HG03103 (cell line): ENCODE data around the gene HNRNPA3.
"Not testable (repeated sequence)": the region's sequence is repeated elsewhere in the genome, so short reads cannot be mapped to it uniquely, and the experiment has no call there.

ENCODE experiments used
- ATAC-seq: cut with Tn5 transposase; IDR thresholded peaks from one replicate; pipeline ENCODE4 v1.9.1; 2021; ENCODE audit warnings: low read depth; ENCODE audit not compliant: unreplicated experiment

Gene HNRNPA3

DNA sequence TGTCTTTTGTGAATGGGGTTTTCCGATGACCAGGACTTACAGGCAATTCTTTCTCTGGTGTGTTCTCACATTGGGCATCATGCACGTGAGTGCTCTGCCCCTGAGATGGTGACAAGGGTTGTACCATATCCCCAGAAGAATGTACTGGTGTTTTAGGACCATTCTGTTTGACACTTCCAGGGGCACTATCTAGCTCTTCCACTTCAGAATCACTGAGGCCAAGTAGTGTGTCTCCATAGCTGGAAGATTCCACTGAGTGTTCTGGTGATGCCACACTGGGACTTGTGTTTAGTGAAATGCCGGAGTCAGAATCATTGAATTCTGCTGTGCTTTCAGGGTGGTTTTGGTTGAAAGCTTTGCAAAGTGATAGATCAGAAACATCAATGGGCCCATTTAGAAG is 18.7 kb downstream of the HNRNPA3 start:
- no peak for ATAC-seq

DNA sequence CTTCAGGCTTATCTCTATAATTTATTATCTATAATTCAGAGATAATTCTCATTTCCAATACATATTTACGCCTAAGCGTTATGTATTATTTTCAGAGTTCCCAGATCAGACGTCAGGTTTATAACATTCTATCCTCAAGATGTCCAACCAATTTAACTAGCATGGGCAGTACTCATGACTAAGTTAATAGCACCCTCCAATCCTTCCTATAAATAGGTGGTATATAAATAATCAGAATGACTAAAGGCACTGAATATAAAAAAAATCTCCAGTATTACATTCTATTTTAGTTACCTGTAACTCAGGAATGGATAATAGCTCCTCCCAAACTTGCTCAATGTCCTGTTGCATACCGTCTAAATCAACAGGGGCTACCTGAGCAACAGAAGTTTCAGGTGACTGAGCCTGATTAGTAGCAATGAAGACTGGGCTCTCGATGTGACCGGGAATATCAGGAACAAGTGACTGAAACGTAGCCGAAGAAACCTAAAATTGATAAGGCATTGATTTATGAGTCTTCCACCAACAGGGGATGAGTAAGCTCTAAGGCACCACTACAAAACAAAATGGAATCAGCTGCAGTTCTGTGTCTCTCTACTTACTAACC is 19.6 kb downstream of the HNRNPA3 start:
- ATAC-seq, result no peak

DNA sequence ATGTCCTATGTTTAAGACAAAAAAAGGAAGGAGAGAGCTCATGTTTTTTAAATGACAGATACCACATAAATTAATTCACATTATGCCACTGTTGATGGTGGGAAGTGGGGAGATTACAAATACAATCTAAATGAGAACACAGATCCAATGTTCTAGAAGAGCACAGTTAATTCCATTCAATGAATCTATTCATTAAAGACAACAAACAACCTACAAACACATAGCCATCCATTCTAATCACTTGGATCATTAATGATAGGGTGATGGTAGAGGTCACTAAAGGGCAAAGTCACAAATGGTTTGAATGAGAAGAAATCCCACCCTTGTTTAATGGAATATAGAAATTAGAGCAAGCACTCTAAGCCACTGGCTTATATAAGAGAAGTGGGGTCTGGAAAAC is 21.7 kb downstream of the HNRNPA3 start:
- ATAC-seq, result no peak

DNA sequence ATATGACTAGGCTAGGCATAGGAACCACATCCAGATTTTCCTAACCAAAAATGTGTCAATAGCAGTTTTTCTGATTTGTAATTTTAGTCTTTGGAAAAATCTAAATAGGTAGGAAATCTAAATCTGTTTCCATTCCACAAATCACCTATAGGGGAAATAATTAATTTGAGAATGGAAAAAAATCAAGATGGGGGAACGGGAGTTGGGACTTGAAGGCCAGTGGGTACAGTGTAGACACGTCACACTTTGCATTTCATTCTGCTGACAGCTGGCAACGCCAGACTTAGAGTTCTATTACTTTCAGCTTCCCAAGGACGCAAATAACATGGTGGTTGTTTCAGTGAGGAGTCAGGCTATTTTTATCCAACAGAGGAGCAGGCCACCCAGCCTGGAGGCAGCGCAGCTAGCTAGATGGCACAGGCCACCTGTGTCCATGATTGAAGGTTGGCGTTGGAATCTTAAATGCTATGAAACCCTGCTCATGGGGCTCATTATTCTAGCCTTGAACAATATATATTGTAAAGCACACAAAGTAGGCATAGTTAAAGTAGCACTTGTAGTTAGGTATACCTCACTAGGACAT is 23.4 kb downstream of the HNRNPA3 start:
- ATAC-seq, result no peak

DNA sequence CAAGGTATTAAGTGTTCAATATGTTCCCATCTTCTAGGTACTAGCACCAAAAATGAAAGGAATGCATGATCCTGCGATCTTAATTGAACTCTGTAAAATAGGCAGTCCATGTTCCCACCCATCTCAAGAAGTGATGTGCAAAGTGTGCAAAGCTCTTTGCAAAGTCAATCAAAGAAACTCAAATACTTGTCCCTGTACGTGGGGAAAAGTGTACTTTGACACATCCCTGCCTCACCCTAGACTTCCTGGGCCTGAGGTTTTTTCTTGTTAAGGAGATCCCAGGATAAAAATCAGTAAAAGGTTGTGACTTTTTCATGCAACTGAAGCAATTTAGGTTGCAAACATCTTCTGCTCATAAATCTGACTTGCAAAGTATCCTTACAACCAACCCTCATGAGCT is 25.3 kb downstream of the HNRNPA3 start:
- ATAC-seq, result no peak

DNA sequence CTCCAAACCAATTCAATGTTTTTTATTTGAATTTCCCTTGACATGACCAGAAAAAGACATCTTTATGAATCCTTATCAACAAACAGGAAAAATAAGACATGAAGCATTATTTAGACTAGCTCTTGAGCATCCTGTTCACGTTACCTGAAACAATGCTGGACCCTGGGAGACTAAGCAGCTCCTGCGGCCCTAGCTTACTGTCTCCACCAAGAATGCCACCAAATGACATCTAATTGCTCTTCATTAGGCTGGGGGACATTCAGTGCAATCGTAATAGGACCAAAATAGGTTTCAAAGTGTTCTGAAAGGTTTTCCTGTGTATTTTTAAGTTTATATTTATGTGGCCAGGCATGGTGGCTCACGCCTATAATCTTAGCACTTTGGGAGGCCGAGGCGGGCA is 26.5 kb downstream of the HNRNPA3 start:
- ATAC-seq, result no peak

DNA sequence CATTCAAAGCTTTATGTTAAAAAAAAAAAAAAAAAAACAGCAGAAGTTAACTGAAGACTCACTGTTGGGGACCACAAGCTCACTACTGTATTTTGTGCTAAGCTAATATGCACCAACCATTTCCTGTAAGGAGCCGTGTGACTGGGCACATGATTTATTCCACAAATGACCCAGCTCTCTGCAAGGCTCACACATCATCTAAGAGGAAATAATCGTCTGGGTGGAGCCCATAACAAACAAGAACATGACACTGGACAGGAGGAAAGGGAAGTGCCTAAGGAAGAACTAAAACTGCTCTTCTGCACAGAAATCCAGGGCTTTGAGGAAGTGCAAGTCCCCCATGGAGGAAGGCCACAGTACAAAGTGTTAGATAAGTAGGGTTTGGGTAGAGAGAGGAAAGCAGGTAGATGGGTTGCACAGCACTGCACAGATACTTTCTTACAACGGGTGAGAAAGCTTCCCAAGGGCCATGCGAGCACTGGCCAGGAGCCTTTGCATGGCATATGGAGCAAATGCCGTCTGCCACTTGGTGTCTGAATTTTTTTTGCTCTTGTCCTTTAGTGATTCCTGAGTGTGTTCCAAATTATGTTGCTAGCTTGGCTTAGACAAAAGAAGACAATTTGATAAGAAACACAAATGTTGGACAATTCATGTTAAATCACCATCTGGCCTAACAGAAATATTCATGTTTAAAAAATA is 27.5 kb downstream of the HNRNPA3 start:
- peak; percentile 60 for ATAC-seq

DNA sequence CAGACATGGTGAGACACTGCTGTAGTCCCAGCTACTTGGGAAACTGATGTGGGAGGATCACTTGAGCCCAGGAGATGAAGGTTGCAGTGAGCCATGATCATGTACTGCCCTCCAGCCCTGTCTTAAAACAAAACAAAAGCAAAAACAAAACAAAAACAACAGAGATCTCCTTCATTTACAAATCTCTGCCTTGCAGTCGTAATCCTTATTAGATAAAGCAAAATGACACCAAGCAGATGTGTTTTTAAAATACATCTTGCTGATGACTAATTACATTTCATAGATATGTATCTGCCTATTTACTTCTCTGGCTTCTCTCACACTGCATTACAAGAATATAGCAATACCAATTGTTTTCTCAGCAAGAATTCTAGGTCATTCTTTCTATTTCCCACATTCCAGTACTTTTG is 29.1 kb downstream of the HNRNPA3 start:
- ATAC-seq, result no peak

DNA sequence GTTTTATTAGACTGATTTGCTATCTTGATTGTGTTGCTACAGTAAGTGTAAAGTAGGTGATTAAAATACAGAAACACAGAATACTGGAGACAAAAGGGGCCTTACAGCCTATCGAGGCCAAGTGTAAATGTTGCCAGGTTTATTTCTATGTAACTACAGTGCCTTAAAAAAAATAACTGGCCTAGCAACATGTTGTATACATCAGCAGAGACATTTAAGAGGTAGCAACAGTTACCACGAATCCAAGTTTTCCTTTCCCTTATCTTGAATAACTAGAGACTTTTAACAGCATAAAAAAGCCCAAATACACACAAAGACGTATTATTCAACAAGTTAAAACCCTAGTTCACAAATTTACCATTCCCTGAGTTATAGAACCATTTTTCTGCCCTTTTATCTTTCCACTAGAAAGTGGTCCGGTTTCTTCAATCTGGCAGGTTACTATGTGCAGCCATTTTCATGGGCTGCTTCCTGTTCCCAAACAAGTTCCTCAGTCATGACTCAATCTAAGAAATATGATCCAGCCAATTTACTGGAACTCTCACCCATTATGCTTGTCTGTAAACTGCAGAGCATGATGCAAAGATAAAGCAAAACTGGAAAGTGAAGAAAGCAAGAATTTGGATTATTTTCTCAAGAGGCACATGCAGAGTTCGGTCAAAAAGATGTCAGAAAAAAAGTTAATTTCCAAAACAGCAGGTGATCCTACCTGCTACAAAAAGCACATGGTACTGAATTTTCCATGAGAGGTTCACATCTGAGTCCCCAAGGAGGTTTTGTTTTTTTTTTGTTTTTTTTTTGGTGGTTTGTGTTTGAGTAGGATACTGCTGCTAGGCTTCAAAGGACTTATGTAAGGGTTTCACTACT is 29.8 kb downstream of the HNRNPA3 start:
- no peak for ATAC-seq

DNA sequence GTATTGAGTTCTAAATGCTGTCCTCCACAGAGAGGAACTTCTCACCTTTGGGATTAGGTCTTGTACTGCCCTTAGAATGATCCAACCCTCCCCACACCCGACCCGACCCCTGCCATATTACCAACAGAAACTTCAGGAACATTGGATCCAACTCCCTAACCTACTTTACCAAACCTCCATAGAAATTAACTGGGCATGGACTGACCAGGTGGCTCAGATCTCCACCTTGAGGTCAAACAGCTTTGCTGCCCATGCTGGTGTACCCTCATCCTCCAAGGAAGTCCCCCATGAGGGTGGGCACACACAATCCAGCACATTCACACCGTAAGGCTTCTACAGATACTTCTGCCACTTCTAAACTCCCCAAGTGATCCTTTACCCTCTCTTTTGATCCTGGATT is 30.5 kb downstream of the HNRNPA3 start:
- ATAC-seq, result no peak

DNA sequence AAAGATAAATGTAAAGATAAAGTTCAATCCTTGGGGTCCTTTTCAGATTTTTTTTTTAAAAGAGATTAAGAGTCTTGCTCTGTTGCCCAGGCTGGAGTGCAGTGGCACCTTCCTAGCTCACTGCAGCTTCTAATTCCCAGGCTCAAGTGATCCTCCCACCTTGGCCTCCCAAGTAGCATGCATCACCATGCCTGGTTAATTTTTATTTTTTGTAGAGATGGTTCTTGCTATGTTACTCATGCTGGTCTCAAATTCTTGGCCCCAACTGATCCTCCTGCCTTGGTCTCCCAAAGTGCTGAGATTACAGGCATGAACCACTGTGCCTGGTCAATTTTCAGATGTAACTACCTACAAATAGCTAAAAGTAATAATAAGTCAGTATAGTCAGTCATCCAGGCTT is 30.9 kb downstream of the HNRNPA3 start:
- ATAC-seq, result no peak

DNA sequence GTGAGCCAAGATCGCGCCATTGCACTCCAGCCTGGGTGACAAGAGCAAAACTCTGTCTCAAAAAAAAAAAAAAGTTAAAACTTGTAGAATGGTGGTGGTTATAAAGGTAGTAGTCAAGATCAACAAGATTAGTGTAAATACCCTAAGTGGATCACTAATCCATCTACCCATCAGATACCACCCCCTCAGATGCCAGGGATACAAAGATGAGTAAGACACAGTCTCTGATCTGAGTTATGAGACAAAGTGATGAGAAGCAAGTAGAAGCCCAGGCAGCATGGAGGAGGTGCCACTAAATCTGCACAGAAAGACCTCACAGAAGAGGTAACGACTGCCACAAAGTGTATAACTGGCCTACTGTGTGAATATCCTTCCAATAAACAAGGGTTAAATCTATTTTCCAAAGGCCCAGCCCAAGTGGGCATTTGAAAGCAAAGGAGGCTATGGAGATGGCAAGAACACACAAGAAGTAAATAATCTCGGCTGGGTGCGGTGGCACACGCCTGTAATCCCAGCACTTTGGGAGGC is 31.7 kb downstream of the HNRNPA3 start:
- ATAC-seq, result no peak

DNA sequence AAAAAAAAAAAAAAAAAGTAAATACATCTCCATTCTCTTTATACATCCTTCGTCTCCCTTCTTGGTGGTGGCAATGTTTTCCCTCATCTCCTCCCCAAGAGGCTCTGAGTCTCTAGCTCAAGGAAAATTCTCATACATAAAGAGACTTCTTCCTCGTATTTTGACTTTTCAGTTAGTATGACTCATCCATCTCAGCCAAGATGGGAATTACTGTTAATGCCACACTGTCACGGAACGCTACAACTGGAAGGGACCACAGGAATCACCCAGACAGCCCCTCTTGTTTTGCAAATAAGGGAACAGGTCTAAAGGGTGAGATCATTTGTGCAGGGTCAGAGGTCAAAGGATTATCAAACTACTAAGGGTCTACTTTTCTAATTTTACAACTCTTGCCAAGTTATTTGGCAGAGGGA is 32.4 kb downstream of the HNRNPA3 start:
- ATAC-seq, result no peak

DNA sequence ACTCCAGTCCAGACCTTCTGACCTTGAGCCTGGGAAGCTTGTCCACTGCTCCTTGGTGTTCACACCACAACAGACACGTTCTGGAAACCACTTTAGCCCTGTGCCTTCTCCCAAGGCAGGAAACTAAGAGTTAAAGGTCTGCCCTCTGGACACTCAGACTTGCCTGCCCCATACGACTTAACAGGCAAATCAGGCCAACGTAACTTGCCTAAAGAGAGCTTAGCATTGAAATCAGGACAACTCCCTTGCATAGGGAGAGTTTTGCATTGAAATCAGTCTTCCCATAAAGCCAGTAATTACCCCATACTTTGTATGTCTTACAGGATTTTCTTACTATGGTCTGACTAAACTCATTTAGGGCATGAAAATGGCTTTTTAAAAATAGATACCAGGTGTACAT is 33.4 kb downstream of the HNRNPA3 start:
- no peak for ATAC-seq

DNA sequence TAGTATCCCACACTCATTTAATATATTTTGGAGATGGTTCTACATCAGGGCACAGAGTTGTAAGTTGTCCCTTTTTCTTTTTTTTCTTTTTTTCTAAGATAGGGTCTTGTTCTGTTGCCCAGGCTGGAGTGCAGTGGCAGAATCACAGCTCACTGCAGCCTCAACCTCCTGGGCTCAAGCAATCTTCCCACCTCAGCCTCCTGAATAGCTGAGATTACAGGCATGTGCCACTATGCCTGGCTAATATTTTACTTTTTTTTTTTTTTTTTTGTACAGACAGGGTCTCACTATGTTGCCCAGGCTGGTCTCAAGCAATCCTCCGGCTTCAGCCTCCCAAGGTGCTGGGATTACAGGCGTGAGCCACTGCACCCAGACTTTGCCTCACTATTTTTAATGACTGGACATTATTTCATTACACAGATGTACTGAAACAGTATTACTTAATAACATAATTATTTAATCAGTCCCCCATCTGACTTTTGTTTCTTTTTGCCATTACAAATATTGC is 34.0 kb downstream of the HNRNPA3 start:
- ATAC-seq, result not testable (repeated sequence)

DNA sequence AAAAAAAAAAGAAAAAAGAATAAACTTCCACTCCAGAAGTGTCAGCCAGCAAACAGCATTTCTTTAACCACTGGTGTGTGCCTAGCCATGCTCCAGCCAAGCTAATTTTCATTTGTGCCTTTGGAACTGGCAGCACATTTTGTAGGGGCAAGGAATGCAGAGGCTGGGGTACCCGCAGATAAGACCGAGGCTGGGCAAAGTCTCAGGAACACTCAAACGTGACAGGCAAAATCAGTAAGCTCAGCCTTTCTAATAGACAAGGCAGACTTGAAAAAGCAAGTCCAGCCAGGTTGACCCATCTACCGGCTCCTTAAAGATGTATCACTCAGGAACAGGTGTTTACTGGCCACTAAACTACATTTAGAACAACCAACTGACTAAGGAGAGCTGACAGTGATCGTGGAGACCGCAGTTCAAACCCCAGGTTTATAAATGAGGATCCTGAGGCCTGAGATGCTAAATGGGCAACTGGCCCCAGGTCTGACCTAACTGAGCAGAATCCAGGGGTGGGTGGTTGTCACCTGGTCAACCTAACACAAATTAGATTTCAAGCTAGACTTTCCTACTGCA is 35.2 kb downstream of the HNRNPA3 start:
- no peak for ATAC-seq

DNA sequence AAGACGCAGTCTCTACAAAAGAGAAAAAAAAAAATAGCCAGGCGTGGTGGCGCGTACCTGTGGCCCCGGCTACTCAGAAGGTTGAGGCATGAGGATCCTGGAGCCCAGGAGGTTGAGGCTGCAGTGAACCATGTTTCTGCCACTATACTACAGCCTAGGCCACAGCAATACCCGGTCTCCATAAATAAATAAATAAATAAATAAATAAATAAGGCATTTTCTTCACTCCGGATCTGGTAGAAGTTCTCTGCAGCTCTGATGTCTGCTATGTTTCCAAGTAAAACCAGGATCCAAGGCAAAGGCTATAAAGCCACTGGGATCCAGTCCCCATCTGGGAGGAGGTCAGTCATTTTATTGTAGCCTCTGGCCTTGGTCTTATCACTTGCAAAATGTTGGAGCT is 36.4 kb downstream of the HNRNPA3 start:
- no peak for ATAC-seq

DNA sequence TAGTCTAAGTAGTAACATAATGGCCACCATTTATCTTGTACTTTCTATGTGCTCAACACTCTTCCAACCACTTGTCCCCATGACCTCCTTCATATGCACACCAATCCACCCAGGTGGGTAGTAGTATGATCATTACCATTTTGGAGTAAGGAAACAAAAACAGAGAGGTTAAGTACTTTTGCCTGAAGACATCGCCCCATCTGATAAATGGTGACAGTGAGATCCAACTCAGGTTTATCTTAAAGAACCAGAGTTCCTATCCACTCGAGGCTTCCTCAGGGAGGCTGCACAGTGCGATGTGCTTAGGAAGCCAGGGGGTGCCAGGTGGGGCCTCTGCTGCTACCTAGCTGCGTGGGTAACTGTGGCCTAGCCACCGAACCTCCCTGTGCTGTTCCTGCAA is 37.9 kb downstream of the HNRNPA3 start:
- no peak for ATAC-seq

DNA sequence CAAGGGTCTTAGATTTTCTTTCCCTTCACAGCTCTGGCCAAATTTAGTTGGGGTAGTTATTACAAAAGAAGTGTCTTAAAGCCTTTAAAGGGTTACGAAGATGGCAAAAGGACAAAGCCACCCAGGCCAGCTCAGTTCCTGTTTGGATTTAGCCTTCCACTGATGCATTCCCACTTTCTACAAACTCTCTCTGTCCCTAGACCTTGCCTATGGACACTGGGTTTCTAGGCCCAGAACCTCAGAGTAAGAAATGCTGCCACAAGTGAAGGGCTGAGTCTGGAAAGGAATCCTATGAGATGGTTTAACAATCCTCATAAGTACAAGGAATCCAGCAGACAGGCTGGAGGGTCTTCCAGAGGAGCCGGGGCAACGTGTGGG is 38.6 kb downstream of the HNRNPA3 start:
- ATAC-seq, result no peak

DNA sequence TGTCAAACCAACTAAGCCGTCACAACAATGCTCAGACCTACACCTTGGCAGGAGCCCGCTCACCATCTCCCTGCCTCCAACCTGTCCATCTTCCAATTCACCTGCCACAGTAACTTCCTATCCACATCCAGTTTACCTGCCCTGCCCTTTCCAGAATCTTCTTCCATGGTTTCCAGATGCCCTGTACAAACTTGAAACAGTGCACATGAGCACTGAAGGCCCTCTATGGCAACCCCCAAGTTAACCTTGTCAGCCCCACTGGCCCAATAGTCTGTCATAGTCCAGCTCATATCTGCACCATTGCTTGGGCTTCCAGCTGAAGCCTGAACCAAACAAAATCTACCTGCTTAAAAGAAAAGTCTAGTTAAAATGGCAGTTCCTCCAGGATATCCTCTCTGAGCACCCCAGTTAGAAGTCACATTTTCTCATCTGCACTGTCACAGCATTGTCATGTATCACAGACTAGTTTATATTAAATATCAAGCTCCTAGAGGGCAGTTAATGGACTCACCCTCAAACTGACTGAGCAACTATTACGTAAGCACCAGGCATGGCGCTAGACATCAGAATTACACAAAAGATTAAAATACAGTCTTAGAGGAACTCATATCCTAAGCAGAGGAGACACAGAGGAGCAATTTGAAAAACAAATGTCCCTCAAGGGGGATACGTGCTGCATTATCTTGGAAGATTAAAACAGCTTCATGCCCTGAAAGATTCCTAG is 40.4 kb downstream of the HNRNPA3 start:
- ATAC-seq, result no peak
